ENCODE results near the gene RTL10.

DNA sequence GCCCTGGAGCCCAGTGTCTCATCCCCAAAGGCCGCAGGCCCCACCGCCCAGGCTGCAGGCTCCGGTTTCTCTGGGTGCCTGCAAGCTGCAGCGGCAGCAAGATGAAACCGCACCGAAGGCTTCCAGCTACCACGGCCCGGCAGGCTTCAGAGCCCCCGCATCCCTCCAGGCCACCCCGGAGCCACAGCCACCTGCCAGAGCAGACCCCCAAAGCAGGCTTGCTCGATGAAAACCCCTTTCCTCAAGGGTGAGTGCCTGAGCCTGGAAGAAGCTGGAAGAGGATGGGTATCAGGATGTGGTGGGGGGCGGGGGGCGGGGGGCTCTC is 24.5 kb upstream of the RTL10 start:
- TF ChIP-seq FOXA1 (IDR thresholded peaks at IDR 0.05), result no peak
- no peak for TF ChIP-seq SUZ12 (IDR thresholded peaks at IDR 0.05)

All from HEK293T (cell line).